GM12878 (cell line): ENCODE measurements around the gene ZMYND19. TPM values are rescaled to one million over a fixed set of nuclear protein-coding genes. Genes with fewer than 3 reads are reported as not detected.

Experiments
- ATAC-seq: fragments of 200-7000 bp; cut with Tn5 transposase; 3 replicates; pipeline ENCODE4 v1.9.1; 2020; ENCODE audit warnings: mild to moderate bottlenecking, moderate library complexity
- BruUV-seq: library from RNA; stranded (reverse); fragments of 400-500 nt; replicated peaks from 2 replicates; lab custom pipeline; 2021; lab: Mats Ljungman, UMichigan
- CTCF ChIA-PET: fragments of 300-600 bp; sonication (Branson Sonifier 250); formaldehyde crosslinking; extraction: SDS; loops from one replicate; lab custom pipeline; 2021; ENCODE audit warnings: inconsistent platforms; lab: Yijun Ruan, JAX
- POLR2A ChIA-PET: fragments of 350-600 bp; formaldehyde crosslinking; extraction: SDS; loops from one replicate; lab custom pipeline; 2021; ENCODE audit warnings: inconsistent platforms; lab: Charles Lee
- RAD21 ChIA-PET: fragments of 300-600 bp; sonication (Branson Sonifier 250); formaldehyde crosslinking; loops from one replicate; lab custom pipeline; 2023; ENCODE audit warnings: antibody characterized with exemption; ENCODE audit not compliant: unreplicated experiment; lab: Charles Lee
- SMC1A ChIA-PET: fragments of 300-600 bp; sonication (Branson Sonifier 250); formaldehyde crosslinking; loops from one replicate; lab custom pipeline; 2023; ENCODE audit not compliant: unreplicated experiment, uncharacterized antibody; lab: Charles Lee
- DNase-seq: peaks from one replicate; pipeline ENCODE4 v3.0.0-alpha.2; 2011; ENCODE audit warnings: low read depth, low spot score
- FAIRE-seq: peaks from 3 replicates; lab custom pipeline; 2011; peaks lifted over from hg19 to GRCh38; lab: Jason Lieb, UNC
- H2AFZ ChIP-seq: 2 replicates; pipeline ENCODE4 v1.6.0; 2011; ENCODE audit warnings: low read depth, low read length, control low read depth; ENCODE audit not compliant: control insufficient read depth
- H3K27ac ChIP-seq: 2 replicates; pipeline ENCODE4 v1.5.1; 2011; ENCODE audit warnings: control low read depth; ENCODE audit not compliant: control insufficient read depth, insufficient read depth
- H3K27me3 ChIP-seq, 2 experiments: replicated peaks in 1 of 2; 2 replicates each; pipeline versions ENCODE4 v1.6.0 to v1.6.1; 2011; ENCODE audit warnings: low read length in 1 of 2; ENCODE audit not compliant: control insufficient read depth in 2 of 2, insufficient read depth in 2 of 2
- H3K36me3 ChIP-seq, 2 experiments: 2 replicates each; pipeline ENCODE4 v1.5.1; 2011; ENCODE audit warnings: low read length in 1 of 2; ENCODE audit not compliant: control insufficient read depth in 2 of 2, insufficient read depth in 2 of 2
- H3K4me1 ChIP-seq: 2 replicates; pipeline ENCODE4 v1.6.1; 2011; ENCODE audit warnings: mild to moderate bottlenecking, low read length, moderate library complexity, mixed read lengths; ENCODE audit not compliant: control insufficient read depth, insufficient read depth
- H3K4me2 ChIP-seq: 2 replicates; pipeline ENCODE4 v1.6.0; 2011; ENCODE audit warnings: control low read depth; ENCODE audit not compliant: control insufficient read depth, insufficient read depth
- H3K4me3 ChIP-seq: fragments of 200-600 bp; sonication (generic); 2 replicates; pipeline ENCODE4 v1.5.1; 2016
- H3K79me2 ChIP-seq: 2 replicates; pipeline ENCODE4 v1.6.0; 2011; ENCODE audit warnings: low read length; ENCODE audit not compliant: control insufficient read depth, insufficient read depth
- H3K9ac ChIP-seq: 2 replicates; pipeline ENCODE4 v1.8.0; 2011; ENCODE audit warnings: low read length, control low read depth, mixed read lengths; ENCODE audit not compliant: control insufficient read depth, insufficient read depth
- H3K9me3 ChIP-seq: replicated peaks from 3 replicates; pipeline ENCODE4 v1.5.1; 2011; ENCODE audit warnings: mild to moderate bottlenecking, low read length; ENCODE audit not compliant: control insufficient read depth, insufficient read depth
- H4K20me1 ChIP-seq: 2 replicates; pipeline ENCODE4 v1.6.0; 2011; ENCODE audit not compliant: control insufficient read depth, insufficient read depth
- BACH1 ChIP-seq: fragments of 450-650 bp; IDR thresholded peaks from 2 replicates; pipeline ENCODE4 v1.6.1; 2017; ENCODE audit warnings: mild to moderate bottlenecking, borderline replicate concordance
- GATAD2B ChIP-seq: fragments of 450-650 bp; conservative IDR thresholded peaks from 2 replicates; pipeline ENCODE4 v1.6.1; 2017; ENCODE audit warnings: low read depth, mild to moderate bottlenecking, moderate library complexity
- MXI1 ChIP-seq: fragments of 150-350 bp; IDR thresholded peaks from 2 replicates; pipeline ENCODE4 v1.6.1; 2011; ENCODE audit warnings: low read depth, mild to moderate bottlenecking, inconsistent platforms, low read length, improper control_type of control experiment
- MYC ChIP-seq: IDR thresholded peaks from 2 replicates; pipeline ENCODE4 v1.6.1; 2011; ENCODE audit warnings: mild to moderate bottlenecking, low read length, moderate library complexity, inconsistent platforms; ENCODE audit not compliant: insufficient read depth, insufficient replicate concordance, insufficient read length, severe bottlenecking
- NR2F1 ChIP-seq: fragments of 450-650 bp; conservative IDR thresholded peaks from 2 replicates; pipeline ENCODE4 v1.6.1; 2017; ENCODE audit warnings: mild to moderate bottlenecking
- PBX3 ChIP-seq: IDR thresholded peaks from 2 replicates; pipeline ENCODE4 v1.6.1; 2011; ENCODE audit warnings: mild to moderate bottlenecking, low read depth, low read length, moderate library complexity; ENCODE audit not compliant: insufficient replicate concordance
- POLR2A ChIP-seq: IDR thresholded peaks from 2 replicates; pipeline ENCODE4 v1.6.1; 2011; ENCODE audit warnings: low read depth, mild to moderate bottlenecking, low read length
- RAD21 ChIP-seq: IDR thresholded peaks from 2 replicates; pipeline ENCODE4 v1.6.1; 2011; ENCODE audit warnings: mild to moderate bottlenecking, low read depth, low read length, moderate library complexity; ENCODE audit not compliant: insufficient read depth
- SUPT20H ChIP-seq: IDR thresholded peaks from 2 replicates; pipeline ENCODE4 v1.6.1; 2011; ENCODE audit warnings: low read depth, mild to moderate bottlenecking, low read length, moderate library complexity, borderline replicate concordance; ENCODE audit not compliant: control insufficient read depth
- YY1 ChIP-seq: IDR thresholded peaks from 2 replicates; pipeline ENCODE4 v1.6.1; 2011; ENCODE audit warnings: low read depth, mild to moderate bottlenecking, low read length
- WGBS: methylation state at CpG from one replicate; pipeline ENCODE4 v1.1.6; 2016; ENCODE audit warnings: low lambda C conversion rate; ENCODE audit not compliant: insufficient replicate concordance, insufficient coverage; ENCODE audit errors: missing lambda C conversion rate; 5-methylcytosine and 5-hydroxymethylcytosine counted together
- in situ Hi-C: fragments of 300-500 bp; cut with MboI; formaldehyde crosslinking; loops from 9 replicates; pipeline ENCODE4 v1.14.3; 2018; ENCODE audit warnings: mixed read lengths
- intact Hi-C: fragments of 100-400 bp; cut with micrococcal nuclease; formaldehyde crosslinking; loops from one replicate; pipeline ENCODE4 v1.14.2; 2022; ENCODE audit not compliant: unreplicated experiment
- polyA plus RNA-seq, 11 experiments: library from polyadenylated mRNA; depleted of rRNA in 4 of 11; unstranded in 6 of 11; stranded (reverse) in 5 of 11; fragments of >200 nt; fragmentation: Nextera tagmentation in 4 of 11; fragmentation: Illumina TruSeq in 1 of 11; extraction: Ambion mirVana in 4 of 11; extraction: Trizol in 1 of 11; gene quantifications; 1 replicate in 1 of 11; 2 replicates in 10 of 11; pipeline versions ENCODE4 v1.2.1 to v1.2.3, GENCODE V29; 2011 to 2016; ENCODE audit warnings: inconsistent platforms in 2 of 11, missing spikeins in 2 of 11, low read depth in 1 of 11
- total RNA-seq, 4 experiments: library from RNA; depleted of rRNA in 3 of 4; stranded (reverse); fragments of >200 nt in 3 of 4; fragmentation: Illumina TruSeq in 1 of 4; extraction: Trizol in 1 of 4; gene quantifications; 2 replicates each; pipeline versions ENCODE4 v1.2.1 to v1.2.3, GENCODE V29; 2013 to 2021

Gene ZMYND19
- total and polyA plus RNA-seq, 10 of the 15 experiments (the other 5 are each of a cell fraction or from before 2014, with no cell fraction given), result 0.84 to 54.8 (median 20.1) TPM

GRCh38 chr9:137619240-137620047, 29.1 kb upstream of the ZMYND19 start:
- CTCF ChIA-PET, result interaction anchor here (0.9 to 1.6 kb wide), 2 partner anchors 9 to 15 kb away, joined by 3 to 4 read pairs; no protein-coding TSS in a partner anchor
- Histone ChIP-seq H3K36me3 (peaks cover 2 to 3% of the 10 kb centered on the region in 2 experiments; a peak in 3 of 4 replicates), H3K27ac (peak overlapping the region; percentile 82), H3K27me3 (no peaks in the 10 kb centered on the region), H3K79me2 (peaks cover 65% of the 10 kb centered on the region), H4K20me1 (no peaks in the 10 kb centered on the region), H2AFZ (peak overlapping the region; percentile 48), H3K4me3 (peak overlapping the region; percentile 95), H3K4me2 (peak overlapping the region; percentile 75), H3K9ac (peak overlapping the region; percentile 90), H3K4me1 (peaks cover 12% of the 10 kb centered on the region), H3K9me3 (no peaks in the 10 kb centered on the region)
- BruUV-seq, result no TSS peak
- peak; percentile 52 for ATAC-seq
- RAD21 ChIA-PET, result interaction anchor here (1.0 to 1.2 kb wide), 3 partner anchors 9 to 29 kb away, joined by 3 read pairs; partner anchors contain the start of genes ARRDC1 and ZMYND19
- SMC1A ChIA-PET, result interaction anchor here (1.0 to 1.1 kb wide), 3 partner anchors 9 to 138 kb away, joined by 3 to 5 read pairs (median 3); partner anchors contain the start of gene MRPL41
- POLR2A ChIA-PET, result interaction anchor here (0.7 to 1.6 kb wide), 3 partner anchors 9 to 27 kb away, joined by 3 to 10 read pairs (median 3); no protein-coding TSS in a partner anchor
- in situ Hi-C loops (no loop called here), intact Hi-C loops (loop anchor here (2.0 kb wide), 1 partner anchor 41 kb away; the partner anchor contains the start of gene DPH7)
- FAIRE-seq, result no peak
- TF ChIP-seq NR2F1 (peak; percentile 14; the same call in 1 of the 2 replicates), MXI1 (no peak), RAD21 (no peak), GATAD2B (0 out of 2 replicates have a peak, but pooled peaks have one; percentile 23), SUPT20H (no peak), POLR2A (peak; percentile 45; the same call in 1 of the 2 replicates), BACH1 (0 out of 2 replicates have a peak, but pooled peaks have one; percentile 20), MYC (no peak), YY1 (peak; percentile 58; the same call in 1 of the 2 replicates), PBX3 (no peak)
- WGBS, result 2% methylated on average over 19 of the region's 58 CpGs
- DNase-seq, result no peak
